ENCODE measurements around the gene ZNF892.

ZNF892 gene

GRCh38 chr2:95166065-95166763 lies 41.1 kb upstream of the ZNF892 start:
- in situ Hi-C loops (cut with MboI; ENCODE audit: low pct_unique_long_range_greater_than_20kb, low sequenced_read_pairs, unreplicated experiment), result no loop called here
- TF ChIP-seq CTCF (IDR thresholded peaks at IDR 0.05; ENCODE audit: extremely low read depth, insufficient read depth, missing control alignments), result no peak
- DNase-seq (ENCODE audit: low spot score), result no peak

- no peak for DNase-seq (ENCODE audit: low spot score)
- in situ Hi-C loops (cut with MboI; ENCODE audit: low pct_unique_long_range_greater_than_20kb, low sequenced_read_pairs, unreplicated experiment), result no loop called here
- no peak for TF ChIP-seq CTCF (IDR thresholded peaks at IDR 0.05; ENCODE audit: extremely low read depth, insufficient read depth, missing control alignments)
Observed at GRCh38 chr2:95171902-95172301, 35.4 kb upstream of the ZNF892 start.

DNA sequence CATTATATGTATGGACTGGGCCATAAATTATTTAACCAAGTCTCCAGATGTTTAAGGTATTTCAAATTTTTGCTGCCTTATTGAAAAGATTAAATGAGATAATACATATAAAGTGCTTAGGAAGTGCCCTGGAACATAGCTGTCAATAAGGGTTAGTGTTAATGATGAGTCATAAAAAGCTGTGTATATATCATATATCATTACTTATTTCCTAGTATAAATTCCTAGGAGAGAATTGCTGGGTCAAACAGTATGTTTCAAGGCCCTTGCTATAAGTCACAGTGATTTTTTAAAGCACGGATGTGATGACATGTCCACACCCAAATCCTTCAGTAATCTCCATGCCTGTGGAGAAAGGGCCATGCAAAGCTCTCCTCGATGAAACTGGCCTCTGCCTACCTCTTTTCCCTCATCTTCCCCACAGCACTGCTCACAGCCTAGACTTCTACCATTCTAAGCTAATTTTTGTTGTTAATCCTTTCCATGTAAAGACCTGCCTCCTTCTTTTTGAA lies 33.2 kb upstream of the ZNF892 start:
- in situ Hi-C loops (cut with MboI; ENCODE audit: low pct_unique_long_range_greater_than_20kb, low sequenced_read_pairs, unreplicated experiment), result no loop called here
- no peak for TF ChIP-seq CTCF (IDR thresholded peaks at IDR 0.05; ENCODE audit: extremely low read depth, insufficient read depth, missing control alignments)
- DNase-seq (ENCODE audit: low spot score), result no peak

- DNase-seq (ENCODE audit: low spot score), result no peak
Observed at GRCh38 chr2:95179451-95179850, 27.9 kb upstream of the ZNF892 start.

GRCh38 chr2:95181774-95182173 lies 25.5 kb upstream of the ZNF892 start:
- in situ Hi-C loops (cut with MboI; ENCODE audit: low pct_unique_long_range_greater_than_20kb, low sequenced_read_pairs, unreplicated experiment), result no loop called here
- TF ChIP-seq CTCF (IDR thresholded peaks at IDR 0.05; ENCODE audit: extremely low read depth, insufficient read depth, missing control alignments), result no peak
- no peak for DNase-seq (ENCODE audit: low spot score)

More at GRCh38 chr2:95179451-95179850, 27.9 kb upstream of the ZNF892 start:
- no peak for TF ChIP-seq CTCF (IDR thresholded peaks at IDR 0.05; ENCODE audit: extremely low read depth, insufficient read depth, missing control alignments)
- in situ Hi-C loops (cut with MboI; ENCODE audit: low pct_unique_long_range_greater_than_20kb, low sequenced_read_pairs, unreplicated experiment), result no loop called here

- no peak for DNase-seq (ENCODE audit: low spot score)
- no peak for TF ChIP-seq CTCF (IDR thresholded peaks at IDR 0.05; ENCODE audit: extremely low read depth, insufficient read depth, missing control alignments)
- in situ Hi-C loops (cut with MboI; ENCODE audit: low pct_unique_long_range_greater_than_20kb, low sequenced_read_pairs, unreplicated experiment), result no loop called here
Observed at GRCh38 chr2:95185197-95185596, 22.1 kb upstream of the ZNF892 start.
